HL-60 (cell line): ENCODE results near the gene SIPA1L3.

Experiments
- GABPA ChIP-seq: IDR thresholded peaks from 2 replicates; pipeline ENCODE4 v1.6.1; 2012; ENCODE audit warnings: low read depth
- TF ChIP-seq, protein P1 (sequence below): IDR thresholded peaks from one replicate; pipeline ENCODE4 v1.5.1; 2011; ENCODE audit warnings: low read length, control low read depth, inconsistent platforms; ENCODE audit not compliant: insufficient read depth
- TF ChIP-seq, protein P2 (sequence below): IDR thresholded peaks from 2 replicates; pipeline ENCODE4 v1.6.1; 2012; ENCODE audit warnings: low read depth; ENCODE audit not compliant: insufficient replicate concordance

DNA sequence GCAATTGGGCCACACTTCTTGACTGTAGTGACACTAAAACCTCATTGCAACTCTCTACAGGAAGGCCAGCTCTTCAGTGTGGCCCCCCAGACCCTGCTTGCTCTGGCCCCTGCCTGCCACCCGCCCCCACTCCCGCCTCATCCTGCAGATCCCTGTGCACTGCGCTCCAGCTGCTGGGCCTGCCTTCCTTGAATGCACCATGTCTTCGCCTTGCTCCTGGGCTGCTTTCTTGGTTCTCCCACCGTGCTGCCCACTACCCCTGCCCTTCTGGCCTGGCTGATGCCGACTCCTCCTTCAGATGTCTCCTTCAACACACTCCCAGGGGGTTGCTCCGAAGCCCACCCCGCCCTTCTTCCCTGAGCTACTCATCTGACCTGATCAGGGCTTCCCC is 98.2 kb downstream of the SIPA1L3 start:
- TF ChIP-seq, protein P1, sequence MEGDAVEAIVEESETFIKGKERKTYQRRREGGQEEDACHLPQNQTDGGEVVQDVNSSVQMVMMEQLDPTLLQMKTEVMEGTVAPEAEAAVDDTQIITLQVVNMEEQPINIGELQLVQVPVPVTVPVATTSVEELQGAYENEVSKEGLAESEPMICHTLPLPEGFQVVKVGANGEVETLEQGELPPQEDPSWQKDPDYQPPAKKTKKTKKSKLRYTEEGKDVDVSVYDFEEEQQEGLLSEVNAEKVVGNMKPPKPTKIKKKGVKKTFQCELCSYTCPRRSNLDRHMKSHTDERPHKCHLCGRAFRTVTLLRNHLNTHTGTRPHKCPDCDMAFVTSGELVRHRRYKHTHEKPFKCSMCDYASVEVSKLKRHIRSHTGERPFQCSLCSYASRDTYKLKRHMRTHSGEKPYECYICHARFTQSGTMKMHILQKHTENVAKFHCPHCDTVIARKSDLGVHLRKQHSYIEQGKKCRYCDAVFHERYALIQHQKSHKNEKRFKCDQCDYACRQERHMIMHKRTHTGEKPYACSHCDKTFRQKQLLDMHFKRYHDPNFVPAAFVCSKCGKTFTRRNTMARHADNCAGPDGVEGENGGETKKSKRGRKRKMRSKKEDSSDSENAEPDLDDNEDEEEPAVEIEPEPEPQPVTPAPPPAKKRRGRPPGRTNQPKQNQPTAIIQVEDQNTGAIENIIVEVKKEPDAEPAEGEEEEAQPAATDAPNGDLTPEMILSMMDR: no peak
- TF ChIP-seq GABPA: no peak
- TF ChIP-seq, protein P2, sequence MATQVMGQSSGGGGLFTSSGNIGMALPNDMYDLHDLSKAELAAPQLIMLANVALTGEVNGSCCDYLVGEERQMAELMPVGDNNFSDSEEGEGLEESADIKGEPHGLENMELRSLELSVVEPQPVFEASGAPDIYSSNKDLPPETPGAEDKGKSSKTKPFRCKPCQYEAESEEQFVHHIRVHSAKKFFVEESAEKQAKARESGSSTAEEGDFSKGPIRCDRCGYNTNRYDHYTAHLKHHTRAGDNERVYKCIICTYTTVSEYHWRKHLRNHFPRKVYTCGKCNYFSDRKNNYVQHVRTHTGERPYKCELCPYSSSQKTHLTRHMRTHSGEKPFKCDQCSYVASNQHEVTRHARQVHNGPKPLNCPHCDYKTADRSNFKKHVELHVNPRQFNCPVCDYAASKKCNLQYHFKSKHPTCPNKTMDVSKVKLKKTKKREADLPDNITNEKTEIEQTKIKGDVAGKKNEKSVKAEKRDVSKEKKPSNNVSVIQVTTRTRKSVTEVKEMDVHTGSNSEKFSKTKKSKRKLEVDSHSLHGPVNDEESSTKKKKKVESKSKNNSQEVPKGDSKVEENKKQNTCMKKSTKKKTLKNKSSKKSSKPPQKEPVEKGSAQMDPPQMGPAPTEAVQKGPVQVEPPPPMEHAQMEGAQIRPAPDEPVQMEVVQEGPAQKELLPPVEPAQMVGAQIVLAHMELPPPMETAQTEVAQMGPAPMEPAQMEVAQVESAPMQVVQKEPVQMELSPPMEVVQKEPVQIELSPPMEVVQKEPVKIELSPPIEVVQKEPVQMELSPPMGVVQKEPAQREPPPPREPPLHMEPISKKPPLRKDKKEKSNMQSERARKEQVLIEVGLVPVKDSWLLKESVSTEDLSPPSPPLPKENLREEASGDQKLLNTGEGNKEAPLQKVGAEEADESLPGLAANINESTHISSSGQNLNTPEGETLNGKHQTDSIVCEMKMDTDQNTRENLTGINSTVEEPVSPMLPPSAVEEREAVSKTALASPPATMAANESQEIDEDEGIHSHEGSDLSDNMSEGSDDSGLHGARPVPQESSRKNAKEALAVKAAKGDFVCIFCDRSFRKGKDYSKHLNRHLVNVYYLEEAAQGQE: no peak
